ENCODE results near the gene PTK6.

The PTK6 gene

DNA sequence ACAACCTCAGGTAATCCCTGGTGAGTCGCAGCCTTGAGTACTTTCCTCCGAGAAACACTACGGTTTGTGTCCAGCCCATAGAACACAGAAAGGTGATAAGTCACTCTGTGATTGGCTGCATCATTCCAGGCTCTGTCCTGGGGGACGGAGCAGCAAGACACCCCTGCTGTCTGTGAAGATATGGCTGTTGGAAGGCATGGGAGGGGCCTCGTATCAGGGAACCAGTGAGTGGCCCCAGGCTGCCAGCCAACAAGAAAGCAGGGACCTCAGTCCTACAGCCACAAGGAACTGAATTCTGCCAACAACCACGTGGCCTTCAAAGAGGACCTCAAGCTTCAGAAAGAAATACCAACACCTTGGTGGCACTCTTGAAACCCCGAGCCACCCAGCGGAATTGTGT, 31.9 kb downstream of the PTK6 start:
- Mint-ChIP-seq H3K27ac (no peak overlapping the region), H3K4me1 (no peaks in the 10 kb centered on the region), H3K36me3 (ENCODE audit: low read depth) (no peaks in the 10 kb centered on the region), H3K27me3 (ENCODE audit: low read depth) (peaks cover 29% of the 10 kb centered on the region), H3K9me3 (peaks cover 29% of the 10 kb centered on the region), H3K4me3 (no peak overlapping the region)
- TF ChIP-seq, protein P1, sequence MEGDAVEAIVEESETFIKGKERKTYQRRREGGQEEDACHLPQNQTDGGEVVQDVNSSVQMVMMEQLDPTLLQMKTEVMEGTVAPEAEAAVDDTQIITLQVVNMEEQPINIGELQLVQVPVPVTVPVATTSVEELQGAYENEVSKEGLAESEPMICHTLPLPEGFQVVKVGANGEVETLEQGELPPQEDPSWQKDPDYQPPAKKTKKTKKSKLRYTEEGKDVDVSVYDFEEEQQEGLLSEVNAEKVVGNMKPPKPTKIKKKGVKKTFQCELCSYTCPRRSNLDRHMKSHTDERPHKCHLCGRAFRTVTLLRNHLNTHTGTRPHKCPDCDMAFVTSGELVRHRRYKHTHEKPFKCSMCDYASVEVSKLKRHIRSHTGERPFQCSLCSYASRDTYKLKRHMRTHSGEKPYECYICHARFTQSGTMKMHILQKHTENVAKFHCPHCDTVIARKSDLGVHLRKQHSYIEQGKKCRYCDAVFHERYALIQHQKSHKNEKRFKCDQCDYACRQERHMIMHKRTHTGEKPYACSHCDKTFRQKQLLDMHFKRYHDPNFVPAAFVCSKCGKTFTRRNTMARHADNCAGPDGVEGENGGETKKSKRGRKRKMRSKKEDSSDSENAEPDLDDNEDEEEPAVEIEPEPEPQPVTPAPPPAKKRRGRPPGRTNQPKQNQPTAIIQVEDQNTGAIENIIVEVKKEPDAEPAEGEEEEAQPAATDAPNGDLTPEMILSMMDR (IDR thresholded peaks at IDR 0.05; ENCODE audit: unreplicated experiment in 3 of 3) = no peak

DNA sequence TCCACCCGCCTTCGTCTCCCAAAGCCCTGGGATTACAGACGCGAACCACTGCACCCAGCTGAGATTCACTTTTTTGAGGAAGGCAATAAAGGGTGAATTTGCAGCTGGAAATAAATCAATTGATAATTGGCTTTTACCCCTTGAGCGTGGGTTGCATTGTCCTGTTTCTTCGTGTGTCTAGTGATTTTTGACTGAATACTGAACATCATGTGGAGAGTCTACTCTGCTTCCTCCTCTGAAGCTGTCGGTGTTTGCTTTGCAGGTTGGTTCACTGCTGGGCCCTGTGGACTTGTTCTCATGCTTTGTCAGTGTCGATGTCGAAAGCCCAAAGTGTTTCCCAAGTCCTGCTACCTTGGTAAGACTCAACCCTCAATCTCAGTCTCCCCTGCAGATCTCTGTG, 32.5 kb downstream of the PTK6 start:
- H3K9me3 Mint-ChIP-seq = peaks cover 26% of the 10 kb centered on the region
- TF ChIP-seq, protein P1 (IDR thresholded peaks at IDR 0.05; ENCODE audit: unreplicated experiment in 3 of 3) = no peak
- H3K27ac Mint-ChIP-seq = no peak overlapping the region
- no peak overlapping the region for H3K4me3 Mint-ChIP-seq
- H3K36me3 Mint-ChIP-seq (ENCODE audit: low read depth) = no peaks in the 10 kb centered on the region
- H3K27me3 Mint-ChIP-seq (ENCODE audit: low read depth) = peaks cover 33% of the 10 kb centered on the region
- H3K4me1 Mint-ChIP-seq = no peaks in the 10 kb centered on the region

DNA sequence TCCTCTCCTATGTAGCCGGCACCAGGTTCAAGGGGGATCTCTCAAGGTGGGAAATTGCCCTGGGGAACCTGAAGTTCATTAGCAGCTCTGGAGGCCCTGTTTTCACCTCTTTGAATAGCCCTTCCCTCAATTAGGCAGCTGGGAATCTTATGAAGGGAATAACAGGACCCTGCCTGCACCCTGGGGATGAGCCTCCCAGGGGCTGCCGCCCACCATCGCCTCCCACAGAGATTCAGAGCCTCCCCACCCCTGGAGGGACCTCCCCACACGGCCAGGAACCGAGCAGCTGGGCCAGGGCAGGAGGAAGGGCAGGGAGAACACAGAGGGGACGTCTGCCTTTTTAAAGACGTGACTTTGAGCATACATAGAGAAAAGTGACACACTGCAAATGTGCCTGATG, 33.7 kb downstream of the PTK6 start:
- H3K4me1 Mint-ChIP-seq = no peaks in the 10 kb centered on the region
- H3K9me3 Mint-ChIP-seq = peaks cover 20% of the 10 kb centered on the region
- TF ChIP-seq, protein P1 (IDR thresholded peaks at IDR 0.05; ENCODE audit: unreplicated experiment in 3 of 3) = no peak
- no peak overlapping the region for H3K27ac Mint-ChIP-seq
- H3K4me3 Mint-ChIP-seq = no peak overlapping the region
- no peaks in the 10 kb centered on the region for H3K36me3 Mint-ChIP-seq (ENCODE audit: low read depth)
- peaks cover 34% of the 10 kb centered on the region for H3K27me3 Mint-ChIP-seq (ENCODE audit: low read depth)

DNA sequence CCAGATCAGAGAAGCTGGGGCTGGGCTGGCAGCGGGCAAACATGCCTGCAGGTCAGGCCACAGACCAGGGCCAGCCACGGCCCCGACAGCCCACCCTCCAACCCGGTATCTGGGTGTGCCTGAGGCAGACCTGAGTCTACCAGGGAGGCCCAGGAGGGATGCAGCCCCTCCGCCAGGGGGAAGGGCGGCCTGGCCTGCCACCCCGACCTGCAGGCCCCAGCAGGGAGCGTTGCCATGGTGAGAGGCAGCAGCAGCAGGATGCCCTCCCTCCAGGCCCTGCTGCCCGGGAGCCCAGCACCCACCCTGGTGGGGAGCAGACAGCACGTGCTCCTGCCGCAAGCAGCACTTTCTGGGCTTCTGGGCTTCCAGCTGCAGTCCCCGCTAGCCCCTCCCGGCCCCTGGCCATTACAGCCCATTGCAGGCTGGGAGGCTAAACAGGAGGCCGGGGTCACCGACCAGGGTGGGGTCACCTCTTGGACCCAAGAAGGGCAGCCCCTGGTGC, 34.5 kb downstream of the PTK6 start:
- no peaks in the 10 kb centered on the region for H3K4me1 Mint-ChIP-seq
- H3K4me3 Mint-ChIP-seq = no peak overlapping the region
- H3K27ac Mint-ChIP-seq = no peak overlapping the region
- peaks cover 14% of the 10 kb centered on the region for H3K9me3 Mint-ChIP-seq
- H3K27me3 Mint-ChIP-seq (ENCODE audit: low read depth) = peaks cover 36% of the 10 kb centered on the region
- TF ChIP-seq, protein P1 (IDR thresholded peaks at IDR 0.05; ENCODE audit: unreplicated experiment in 3 of 3) = no peak
- H3K36me3 Mint-ChIP-seq (ENCODE audit: low read depth) = no peaks in the 10 kb centered on the region

DNA sequence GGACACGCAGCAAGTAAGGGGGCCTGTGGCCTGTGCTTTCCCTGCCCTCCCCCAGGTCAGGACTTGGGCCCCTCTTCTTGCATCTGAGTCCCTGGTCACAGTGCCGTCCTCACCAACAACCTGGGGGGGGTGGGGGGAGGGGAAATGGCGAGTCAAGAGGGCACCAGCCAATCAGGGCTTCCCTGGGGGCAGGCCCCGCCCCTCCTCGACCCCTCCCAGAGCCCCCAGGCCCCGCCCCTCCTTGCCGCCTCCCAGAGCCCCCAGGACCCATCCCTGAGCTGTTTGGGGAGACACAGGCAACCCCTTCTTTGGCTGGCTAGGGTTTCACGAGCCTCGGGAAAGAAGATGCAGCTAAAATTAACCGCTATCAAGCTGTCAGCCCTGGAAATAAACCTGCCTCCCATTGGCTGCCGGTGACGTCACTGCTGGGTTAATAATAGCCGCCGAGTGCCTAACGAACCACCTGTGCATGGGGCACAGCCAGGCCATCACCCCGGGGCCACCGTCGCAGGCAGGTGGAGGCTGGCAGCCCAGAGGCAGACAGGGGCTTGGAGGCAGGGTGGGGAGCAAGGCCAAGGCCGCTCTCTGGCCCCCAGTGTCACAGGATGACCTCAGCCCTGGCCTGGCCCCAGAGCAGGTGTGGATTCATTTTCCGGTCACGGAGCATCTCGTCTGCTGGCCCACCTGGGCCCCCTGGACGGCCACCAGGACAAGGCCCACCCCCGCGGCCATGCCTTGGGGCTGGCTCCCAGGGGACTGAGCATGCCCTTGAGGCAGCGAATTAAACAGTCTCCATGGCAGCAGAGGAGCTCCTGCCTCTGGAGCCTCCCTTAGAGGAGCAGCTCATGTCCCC, 35.1 kb downstream of the PTK6 start:
- Mint-ChIP-seq H3K9me3 (peaks cover 13% of the 10 kb centered on the region), H3K4me1 (no peaks in the 10 kb centered on the region), H3K27ac (no peak overlapping the region), H3K27me3 (ENCODE audit: low read depth) (peaks cover 43% of the 10 kb centered on the region), H3K36me3 (ENCODE audit: low read depth) (no peaks in the 10 kb centered on the region), H3K4me3 (no peak overlapping the region)
- TF ChIP-seq, protein P1 (IDR thresholded peaks at IDR 0.05; ENCODE audit: unreplicated experiment in 3 of 3) = no peak

Measured in nephron (organoid).